Testis (tissue), 2 donors: Measurements from ENCODE around the gene GHRH.

Experiments
- POLR2A ChIP-seq: fragments of 450-650 bp; IDR thresholded peaks from one replicate; pipeline ENCODE4 v1.6.1; 2017; ENCODE audit warnings: antibody characterized with exemption, mild to moderate bottlenecking, moderate library complexity
- TF ChIP-seq, protein P1 (sequence below), 3 experiments: fragments of 450-650 bp in 2 of 3; fragments of 200-600 bp in 1 of 3; sonication (generic) in 1 of 3; IDR thresholded peaks; one replicate each; pipeline ENCODE4 v1.5.1; 2016 to 2019; ENCODE audit warnings: antibody characterized with exemption in 3 of 3, mild to moderate bottlenecking in 2 of 3, moderate library complexity in 1 of 3

DNA sequence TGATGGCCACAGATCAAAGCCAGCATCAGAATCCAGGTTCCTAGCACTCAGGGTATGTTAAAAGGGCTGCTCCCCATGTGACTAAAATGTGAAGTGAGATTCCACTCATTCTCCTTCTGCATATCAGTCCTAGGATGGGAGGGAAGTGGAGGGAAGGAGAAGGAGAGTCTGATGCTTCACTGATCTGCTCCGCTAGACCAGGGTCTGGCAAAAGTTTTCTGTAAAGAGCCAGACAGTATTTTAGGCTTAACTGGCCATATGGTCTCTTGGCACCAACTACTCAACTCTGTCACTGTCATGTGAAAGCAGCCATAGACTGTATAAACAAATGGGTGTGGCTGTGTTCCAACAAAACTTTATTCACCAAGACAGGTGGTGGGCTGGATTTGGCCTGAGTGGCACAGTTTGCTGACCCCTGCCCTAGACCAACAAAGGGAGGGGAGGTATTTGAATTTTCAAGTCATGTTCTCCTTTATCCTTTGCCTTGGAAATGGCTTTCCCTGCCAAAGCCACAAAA is 22.6 kb downstream of the GHRH start:
- TF ChIP-seq, protein P1, sequence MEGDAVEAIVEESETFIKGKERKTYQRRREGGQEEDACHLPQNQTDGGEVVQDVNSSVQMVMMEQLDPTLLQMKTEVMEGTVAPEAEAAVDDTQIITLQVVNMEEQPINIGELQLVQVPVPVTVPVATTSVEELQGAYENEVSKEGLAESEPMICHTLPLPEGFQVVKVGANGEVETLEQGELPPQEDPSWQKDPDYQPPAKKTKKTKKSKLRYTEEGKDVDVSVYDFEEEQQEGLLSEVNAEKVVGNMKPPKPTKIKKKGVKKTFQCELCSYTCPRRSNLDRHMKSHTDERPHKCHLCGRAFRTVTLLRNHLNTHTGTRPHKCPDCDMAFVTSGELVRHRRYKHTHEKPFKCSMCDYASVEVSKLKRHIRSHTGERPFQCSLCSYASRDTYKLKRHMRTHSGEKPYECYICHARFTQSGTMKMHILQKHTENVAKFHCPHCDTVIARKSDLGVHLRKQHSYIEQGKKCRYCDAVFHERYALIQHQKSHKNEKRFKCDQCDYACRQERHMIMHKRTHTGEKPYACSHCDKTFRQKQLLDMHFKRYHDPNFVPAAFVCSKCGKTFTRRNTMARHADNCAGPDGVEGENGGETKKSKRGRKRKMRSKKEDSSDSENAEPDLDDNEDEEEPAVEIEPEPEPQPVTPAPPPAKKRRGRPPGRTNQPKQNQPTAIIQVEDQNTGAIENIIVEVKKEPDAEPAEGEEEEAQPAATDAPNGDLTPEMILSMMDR (IDR thresholded peaks at IDR 0.05): no peak
- no peak for TF ChIP-seq POLR2A
